ENCODE measurements around the gene ZNF214.

ZNF214 gene

GRCh38 chr11:7020183-7020917 lies at the start of gene ZNF214, which contains the start of gene NLRP14:
TSS of gene ZNF214 (minus strand) at chr11:7020346. CDS start at chr11:7002835, 17,511 bp downstream.
TSS of gene NLRP14 (plus strand) at chr11:7020479. CDS start at chr11:7038587, 18,108 bp downstream.
- DNase-seq (ENCODE audit: low spot score) = peak; percentile 92

GRCh38 chr11:7062534-7062933 lies 42.4 kb upstream of the ZNF214 start:
- DNase-seq (ENCODE audit: low spot score) = no peak

- DNase-seq (ENCODE audit: low spot score) = peak; percentile 84
Measured at GRCh38 chr11:7060868-7061267, 40.7 kb upstream of the ZNF214 start.

- no peak for DNase-seq (ENCODE audit: low spot score)
Measured at GRCh38 chr11:7057641-7058040, 37.5 kb upstream of the ZNF214 start.

- peak; percentile 54 for DNase-seq (ENCODE audit: low spot score)
Measured at GRCh38 chr11:7056828-7057513, 36.8 kb upstream of the ZNF214 start.

GRCh38 chr11:7050191-7050590 lies 30.0 kb upstream of the ZNF214 start:
- DNase-seq (ENCODE audit: low spot score) = no peak

- DNase-seq (ENCODE audit: low spot score) = peak; percentile 42
Measured at GRCh38 chr11:7046474-7047175, 26.5 kb upstream of the ZNF214 start.

GRCh38 chr11:7034019-7034418 lies 13.9 kb upstream of the ZNF214 start:
- no peak for DNase-seq (ENCODE audit: low spot score)

- DNase-seq (ENCODE audit: low spot score) = peak; percentile 34
Measured at GRCh38 chr11:7032692-7033091, 12.5 kb upstream of the ZNF214 start.

GRCh38 chr11:7031471-7031871 lies 11.3 kb upstream of the ZNF214 start:
- DNase-seq (ENCODE audit: low spot score) = no peak

- DNase-seq (ENCODE audit: low spot score) = no peak
Measured at GRCh38 chr11:7030836-7031235, 10.7 kb upstream of the ZNF214 start.

- DNase-seq (ENCODE audit: low spot score) = no peak
Measured at GRCh38 chr11:7028141-7028540, 8.0 kb upstream of the ZNF214 start.

- no peak for DNase-seq (ENCODE audit: low spot score)
Measured at GRCh38 chr11:7021318-7021717, 1.2 kb upstream of the ZNF214 start.

GRCh38 chr11:7019500-7020182 lies 505 bp downstream of the ZNF214 start:
- DNase-seq (ENCODE audit: low spot score) = peak; percentile 2

GRCh38 chr11:7016011-7016410 lies 4.1 kb downstream of the ZNF214 start:
- no peak for DNase-seq (ENCODE audit: low spot score)

- no peak for DNase-seq (ENCODE audit: low spot score)
Measured at GRCh38 chr11:7014118-7014517, 6.0 kb downstream of the ZNF214 start.

- DNase-seq (ENCODE audit: low spot score) = peak; percentile 58
Measured at GRCh38 chr11:7004482-7004881, 15.7 kb downstream of the ZNF214 start.

- no peak for DNase-seq (ENCODE audit: low spot score)
Measured at GRCh38 chr11:6995703-6996102, 24.4 kb downstream of the ZNF214 start.

- peak; percentile 58 for DNase-seq (ENCODE audit: low spot score)
Measured at GRCh38 chr11:6992457-6993417, 27.4 kb downstream of the ZNF214 start.

GRCh38 chr11:6992026-6992425 lies 28.1 kb downstream of the ZNF214 start:
- DNase-seq (ENCODE audit: low spot score) = no peak

GRCh38 chr11:6991227-6991626 lies 28.9 kb downstream of the ZNF214 start:
- no peak for DNase-seq (ENCODE audit: low spot score)

Measured in kidney tubule cell (primary cell).